Measurements from ENCODE around the gene CRTC1. TPM values are rescaled to one million over a fixed set of nuclear protein-coding genes. Genes with fewer than 3 reads are reported as not detected.
A peak's percentile ranks its signal among the peaks of the same experiment; 100 is the strongest.

CRTC1 gene
- total RNA-seq, 1 donor, result 2.4 TPM

DNA sequence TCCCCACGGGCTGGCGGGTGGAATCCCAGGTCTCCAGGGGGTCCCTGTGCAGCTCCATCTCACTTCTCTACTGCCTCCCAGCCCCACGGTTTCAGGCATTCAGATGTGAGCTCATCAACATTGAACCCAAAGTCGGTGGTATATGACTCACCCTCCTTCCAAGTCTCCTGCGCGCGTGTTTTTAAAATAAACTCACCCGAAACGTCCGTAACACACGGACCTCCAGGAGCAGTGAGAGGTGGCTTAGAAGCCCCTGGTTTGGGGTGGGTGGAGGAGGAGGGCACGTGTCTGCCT is 14.0 kb upstream of the CRTC1 start:
- H3K4me3 ChIP-seq (ENCODE audit: low read depth, low read length), result no peak overlapping the region
- DNase-seq (ENCODE audit: low read depth), result no peak
- TF ChIP-seq, protein P1, sequence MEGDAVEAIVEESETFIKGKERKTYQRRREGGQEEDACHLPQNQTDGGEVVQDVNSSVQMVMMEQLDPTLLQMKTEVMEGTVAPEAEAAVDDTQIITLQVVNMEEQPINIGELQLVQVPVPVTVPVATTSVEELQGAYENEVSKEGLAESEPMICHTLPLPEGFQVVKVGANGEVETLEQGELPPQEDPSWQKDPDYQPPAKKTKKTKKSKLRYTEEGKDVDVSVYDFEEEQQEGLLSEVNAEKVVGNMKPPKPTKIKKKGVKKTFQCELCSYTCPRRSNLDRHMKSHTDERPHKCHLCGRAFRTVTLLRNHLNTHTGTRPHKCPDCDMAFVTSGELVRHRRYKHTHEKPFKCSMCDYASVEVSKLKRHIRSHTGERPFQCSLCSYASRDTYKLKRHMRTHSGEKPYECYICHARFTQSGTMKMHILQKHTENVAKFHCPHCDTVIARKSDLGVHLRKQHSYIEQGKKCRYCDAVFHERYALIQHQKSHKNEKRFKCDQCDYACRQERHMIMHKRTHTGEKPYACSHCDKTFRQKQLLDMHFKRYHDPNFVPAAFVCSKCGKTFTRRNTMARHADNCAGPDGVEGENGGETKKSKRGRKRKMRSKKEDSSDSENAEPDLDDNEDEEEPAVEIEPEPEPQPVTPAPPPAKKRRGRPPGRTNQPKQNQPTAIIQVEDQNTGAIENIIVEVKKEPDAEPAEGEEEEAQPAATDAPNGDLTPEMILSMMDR (IDR thresholded peaks at IDR 0.05; ENCODE audit: insufficient read depth, low read length), result no peak

DNA sequence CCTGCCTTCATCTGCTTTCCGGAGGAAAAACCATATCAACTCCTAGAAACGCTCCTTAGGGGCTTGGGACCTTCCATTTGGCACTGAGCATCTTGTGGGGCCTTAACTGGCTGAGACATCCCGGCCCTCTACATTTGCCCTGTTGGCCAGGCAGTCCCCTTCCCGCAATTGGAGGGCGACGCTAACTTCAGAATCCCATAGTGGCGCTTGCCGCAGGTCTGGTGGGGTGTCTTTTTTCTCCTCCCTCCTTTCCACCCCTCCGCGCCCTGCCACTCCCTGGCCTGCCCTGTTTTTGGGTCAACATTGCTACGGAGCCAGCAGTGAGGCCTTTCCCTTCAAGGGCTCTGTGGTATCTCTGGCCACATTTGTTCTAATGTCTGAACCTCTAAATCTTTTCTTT is 13.6 kb upstream of the CRTC1 start:
- H3K4me3 ChIP-seq (ENCODE audit: low read depth, low read length), result no peak overlapping the region
- TF ChIP-seq, protein P1 (IDR thresholded peaks at IDR 0.05; ENCODE audit: insufficient read depth, low read length), result no peak
- DNase-seq (ENCODE audit: low read depth), result no peak

DNA sequence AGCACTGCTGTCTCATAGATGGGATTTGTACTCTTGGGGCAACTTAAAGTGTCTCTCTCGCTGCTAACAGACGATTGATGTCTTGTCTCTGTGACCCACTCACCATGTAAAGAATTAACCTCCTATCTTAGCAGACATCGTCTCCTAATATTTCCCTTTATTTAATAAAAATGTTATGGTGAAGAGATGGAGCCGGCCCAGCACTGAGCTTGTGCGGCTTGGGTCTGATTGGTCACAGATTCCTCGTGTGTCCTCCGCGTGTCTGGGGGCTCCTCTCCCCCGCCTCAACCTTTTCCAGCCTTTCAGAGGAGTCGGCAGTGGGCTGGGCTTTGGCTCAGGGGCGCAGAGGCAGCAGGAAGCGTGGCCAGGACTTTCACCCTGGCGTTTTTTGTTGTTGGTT is 13.2 kb upstream of the CRTC1 start:
- no peak for DNase-seq (ENCODE audit: low read depth)
- no peak overlapping the region for H3K4me3 ChIP-seq (ENCODE audit: low read depth, low read length)
- TF ChIP-seq, protein P1 (IDR thresholded peaks at IDR 0.05; ENCODE audit: insufficient read depth, low read length), result no peak

DNA sequence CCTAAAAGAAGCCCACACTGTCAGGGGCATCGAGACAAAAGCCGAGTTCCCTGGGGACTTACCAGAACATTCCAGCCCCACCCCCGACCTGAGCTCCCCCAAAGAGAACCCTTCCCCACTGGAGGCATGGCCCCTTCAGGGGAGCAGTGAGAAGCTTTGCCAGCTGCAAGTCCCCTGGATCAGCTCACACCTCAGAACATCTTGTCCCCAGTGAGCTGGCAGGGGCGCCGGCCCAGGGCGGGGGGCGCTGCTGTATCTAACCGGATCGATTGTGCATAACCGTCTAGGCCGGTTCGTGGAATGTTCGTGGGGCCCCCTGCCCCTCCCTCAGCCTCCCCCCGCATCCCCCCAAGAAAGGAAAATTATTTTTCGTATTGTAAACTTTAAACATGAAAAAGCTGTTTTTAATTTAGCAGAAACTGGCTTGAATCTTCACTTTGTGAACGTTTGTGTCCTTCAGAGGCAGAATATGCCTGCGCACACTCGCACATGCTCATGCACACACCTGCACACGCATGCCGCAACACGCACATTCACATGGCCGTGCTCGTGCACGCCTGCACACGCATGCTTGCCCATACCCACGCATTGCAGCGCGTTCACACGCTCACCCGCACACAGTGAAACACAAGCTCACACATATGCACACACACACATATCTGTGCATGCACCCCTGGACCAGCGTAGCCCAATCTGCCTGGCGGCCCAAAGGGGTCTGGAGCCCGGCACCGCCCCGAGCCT is 12.0 kb upstream of the CRTC1 start:
- no peak for DNase-seq (ENCODE audit: low read depth)
- no peak overlapping the region for H3K4me3 ChIP-seq (ENCODE audit: low read depth, low read length)
- TF ChIP-seq, protein P1 (IDR thresholded peaks at IDR 0.05; ENCODE audit: insufficient read depth, low read length), result no peak

DNA sequence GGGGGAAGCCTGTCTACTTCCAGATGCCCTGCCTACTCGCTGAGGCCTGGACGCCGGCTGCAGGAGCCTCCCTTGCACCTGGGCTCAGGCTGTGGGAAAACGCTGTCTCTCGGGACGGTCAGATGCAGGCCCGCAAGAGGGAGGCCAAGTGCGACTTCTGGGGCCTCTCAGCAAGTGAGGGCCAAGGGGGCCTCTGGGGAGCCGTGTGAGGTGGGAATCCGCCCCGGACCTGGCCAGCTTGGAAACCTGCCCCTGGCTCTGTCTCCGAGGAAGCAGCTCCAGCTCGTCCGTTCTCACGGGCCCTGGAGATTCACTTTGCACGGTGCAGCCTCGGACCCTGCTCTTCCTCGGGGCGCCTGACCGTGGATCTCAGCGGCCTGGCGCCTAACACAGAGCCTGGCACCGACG is 11.4 kb upstream of the CRTC1 start:
- TF ChIP-seq, protein P1 (IDR thresholded peaks at IDR 0.05; ENCODE audit: insufficient read depth, low read length), result no peak
- DNase-seq (ENCODE audit: low read depth), result no peak
- no peak overlapping the region for H3K4me3 ChIP-seq (ENCODE audit: low read depth, low read length)

DNA sequence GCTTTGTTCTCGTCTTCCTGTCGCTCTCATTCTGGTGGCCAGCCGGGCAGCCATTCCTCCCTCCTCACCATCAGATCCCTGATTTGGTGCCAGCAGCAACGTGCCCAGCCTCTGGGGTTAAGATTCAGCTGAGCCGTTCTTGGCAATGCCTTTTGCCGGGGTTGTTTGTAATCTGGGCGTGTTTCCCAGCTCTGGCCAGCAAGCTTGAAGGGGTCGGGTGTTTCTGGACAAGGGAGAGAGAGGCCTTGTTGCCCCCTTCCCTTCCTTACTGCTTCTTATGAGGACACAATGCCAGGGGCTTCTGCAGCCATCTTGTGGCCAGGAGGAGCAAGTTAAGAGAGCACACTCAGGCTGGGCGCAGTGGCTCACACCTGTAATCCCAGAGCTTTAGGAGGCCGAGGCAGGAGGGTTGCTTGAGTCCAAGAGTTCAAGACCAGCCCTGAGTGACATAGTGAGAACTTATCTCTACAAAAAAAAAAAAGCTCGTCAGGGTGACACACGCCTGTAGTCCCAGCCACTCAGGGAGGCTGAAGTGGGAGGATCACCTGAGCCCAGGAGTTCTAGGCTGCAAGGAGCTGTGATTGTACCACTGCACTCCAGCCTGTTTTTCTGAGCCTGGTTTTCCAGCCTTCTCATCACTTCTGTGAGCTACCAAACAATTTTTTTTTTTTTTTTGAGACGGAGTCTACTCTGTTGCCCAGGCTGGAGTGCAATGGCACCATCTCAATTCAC is 10.7 kb upstream of the CRTC1 start:
- DNase-seq (ENCODE audit: low read depth), result peak; percentile 67
- TF ChIP-seq, protein P1 (IDR thresholded peaks at IDR 0.05; ENCODE audit: insufficient read depth, low read length), result peak; percentile 46
- no peak overlapping the region for H3K4me3 ChIP-seq (ENCODE audit: low read depth, low read length)

Data from fibroblast of the aortic adventitia (primary cell).